GM12892 (cell line): ENCODE measurements around the gene NCAPH2.

Experiments used
- POLR2A ChIP-seq: IDR thresholded peaks from 2 replicates; pipeline ENCODE4 v1.6.1; 2011; ENCODE audit warnings: low read depth, low read length, control low read depth
- POLR2AphosphoS5 ChIP-seq: IDR thresholded peaks from 2 replicates; pipeline ENCODE4 v1.6.1; 2011; ENCODE audit warnings: low read depth, low read length, control low read depth
- TAF1 ChIP-seq: IDR thresholded peaks from 2 replicates; pipeline ENCODE4 v1.6.1; 2011; ENCODE audit warnings: low read depth, mild to moderate bottlenecking, control low read depth, low read length, borderline replicate concordance

- TF ChIP-seq POLR2A (no peak), POLR2AphosphoS5 (no peak), TAF1 (no peak)
These were observed 5.2 kb downstream of the NCAPH2 start for GRCh38 chr22:50513175-50513574.
